Mammary epithelial cell (primary cell): ENCODE results near the gene MBNL3.

Source experiments
- EZH2 ChIP-seq: IDR thresholded peaks from 2 replicates; pipeline ENCODE4 v1.6.1; 2012; ENCODE audit warnings: low read length, inconsistent platforms, borderline replicate concordance
- TF ChIP-seq, protein P1 (sequence below), 2 donors: IDR thresholded peaks in 1 of 2; conservative IDR thresholded peaks in 1 of 2; 2 replicates each; pipeline ENCODE4 v1.5.1; 2011 to 2012; ENCODE audit warnings: inconsistent platforms in 2 of 2, low read length in 2 of 2, mild to moderate bottlenecking in 2 of 2, control low read depth in 1 of 2, low read depth in 1 of 2; ENCODE audit not compliant: insufficient read depth in 1 of 2; ENCODE audit errors: extremely low read depth in 1 of 2

- no peak for TF ChIP-seq EZH2
- TF ChIP-seq, protein P1, sequence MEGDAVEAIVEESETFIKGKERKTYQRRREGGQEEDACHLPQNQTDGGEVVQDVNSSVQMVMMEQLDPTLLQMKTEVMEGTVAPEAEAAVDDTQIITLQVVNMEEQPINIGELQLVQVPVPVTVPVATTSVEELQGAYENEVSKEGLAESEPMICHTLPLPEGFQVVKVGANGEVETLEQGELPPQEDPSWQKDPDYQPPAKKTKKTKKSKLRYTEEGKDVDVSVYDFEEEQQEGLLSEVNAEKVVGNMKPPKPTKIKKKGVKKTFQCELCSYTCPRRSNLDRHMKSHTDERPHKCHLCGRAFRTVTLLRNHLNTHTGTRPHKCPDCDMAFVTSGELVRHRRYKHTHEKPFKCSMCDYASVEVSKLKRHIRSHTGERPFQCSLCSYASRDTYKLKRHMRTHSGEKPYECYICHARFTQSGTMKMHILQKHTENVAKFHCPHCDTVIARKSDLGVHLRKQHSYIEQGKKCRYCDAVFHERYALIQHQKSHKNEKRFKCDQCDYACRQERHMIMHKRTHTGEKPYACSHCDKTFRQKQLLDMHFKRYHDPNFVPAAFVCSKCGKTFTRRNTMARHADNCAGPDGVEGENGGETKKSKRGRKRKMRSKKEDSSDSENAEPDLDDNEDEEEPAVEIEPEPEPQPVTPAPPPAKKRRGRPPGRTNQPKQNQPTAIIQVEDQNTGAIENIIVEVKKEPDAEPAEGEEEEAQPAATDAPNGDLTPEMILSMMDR (conservative IDR thresholded peaks at IDR 0.05 in 1 of 2, IDR thresholded peaks at IDR 0.05 in 1 of 2; ENCODE audit: extremely low read depth in 1 of 2, insufficient read depth in 1 of 2, low read depth in 1 of 2, low read length in 2 of 2), result peak; percentile 27 to 40
Observed at GRCh38 chrX:132375941-132376340, 112.9 kb downstream of the MBNL3 start.
